Stimulated activated CD4-positive, alpha-beta T cell treated with anti-CD3 and anti-CD28 coated beads, TNF-alpha, amount 100 ng/mL, for 48 hours (primary cell): ENCODE data around the gene ADGRG3.

ENCODE experiments used
- DNase-seq, 3 donors: peaks; one replicate each; pipeline ENCODE4 v3.0.0-alpha.2; 2020; ENCODE audit warnings: low read depth in 3 of 3

Gene ADGRG3

DNA sequence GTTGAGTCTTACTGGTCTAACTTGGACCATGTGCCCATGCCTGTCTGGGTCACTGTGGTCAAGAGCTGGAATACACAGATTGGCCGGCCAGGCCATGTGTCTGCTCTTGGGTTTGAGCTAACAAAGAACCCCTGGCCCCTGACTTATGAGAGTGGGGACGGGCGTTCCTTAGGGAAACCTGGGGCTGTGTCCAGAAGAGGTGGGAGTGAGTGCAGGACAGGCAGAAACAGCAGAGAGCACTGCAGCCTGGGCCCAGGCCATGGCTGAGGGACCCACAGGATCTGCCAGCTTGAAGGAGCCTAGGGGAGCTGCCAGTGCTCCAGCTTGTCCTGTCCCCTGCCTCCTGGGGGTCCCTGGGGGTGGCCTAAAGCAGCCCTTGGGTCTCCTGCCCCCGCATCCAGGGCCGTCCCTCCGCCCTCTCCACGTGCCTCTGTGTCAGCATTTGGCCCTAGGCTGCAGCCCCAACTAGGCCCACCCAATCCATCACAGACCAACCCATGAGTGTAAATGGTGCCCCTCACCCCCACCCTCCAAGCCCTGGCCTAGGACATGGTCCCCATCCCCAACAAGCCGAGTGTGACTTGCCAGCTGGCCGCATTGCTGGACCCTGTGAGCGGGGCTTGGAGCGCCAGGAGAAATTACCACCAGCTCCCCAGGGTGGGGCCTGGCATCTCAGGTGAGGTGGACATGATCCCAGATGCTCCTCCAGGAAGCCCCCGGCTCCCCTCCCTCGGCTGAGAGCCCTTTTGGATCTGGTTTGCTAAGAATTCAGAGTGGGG, 14.0 kb downstream of the ADGRG3 start:
- DNase-seq, result no peak

DNA sequence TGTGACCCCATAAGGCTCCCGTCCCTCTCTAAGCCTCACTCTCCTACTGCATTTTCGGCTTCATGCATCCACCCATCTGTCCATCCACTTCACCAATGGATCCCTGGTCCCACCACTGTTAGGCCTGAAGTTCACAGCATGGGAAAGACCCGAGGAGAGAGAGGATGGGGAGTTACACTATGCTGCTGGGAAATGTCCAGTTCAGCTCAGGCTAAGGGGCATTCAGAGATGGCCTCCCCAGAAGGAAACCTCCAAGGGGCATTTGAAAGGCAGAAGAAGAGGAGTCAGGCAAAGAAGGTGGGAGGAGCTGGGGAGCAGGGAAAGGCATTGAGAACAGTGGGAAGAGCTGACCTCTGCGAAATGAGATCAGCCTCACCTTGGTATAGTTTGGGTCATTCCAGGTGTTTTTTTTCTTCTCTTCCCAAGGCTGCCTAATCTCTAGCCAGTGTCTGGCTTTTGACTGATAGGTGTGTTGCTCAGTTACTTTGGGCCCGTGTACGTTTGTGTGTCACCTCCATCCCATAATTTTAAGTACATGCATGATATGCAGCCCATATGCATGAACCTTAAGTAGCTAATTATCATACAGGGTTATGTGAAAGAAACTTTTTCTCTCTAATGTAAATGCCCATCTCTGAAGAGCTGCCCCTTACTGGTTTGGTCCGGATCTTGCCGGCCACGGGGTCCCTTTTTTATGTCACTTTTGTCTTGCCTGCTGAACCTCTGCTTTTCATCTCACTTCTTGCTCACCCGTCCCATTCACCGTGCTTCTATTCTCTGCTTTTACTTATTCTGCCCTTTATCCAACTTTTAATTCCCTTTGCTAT, 14.9 kb downstream of the ADGRG3 start:
- DNase-seq, result no peak

DNA sequence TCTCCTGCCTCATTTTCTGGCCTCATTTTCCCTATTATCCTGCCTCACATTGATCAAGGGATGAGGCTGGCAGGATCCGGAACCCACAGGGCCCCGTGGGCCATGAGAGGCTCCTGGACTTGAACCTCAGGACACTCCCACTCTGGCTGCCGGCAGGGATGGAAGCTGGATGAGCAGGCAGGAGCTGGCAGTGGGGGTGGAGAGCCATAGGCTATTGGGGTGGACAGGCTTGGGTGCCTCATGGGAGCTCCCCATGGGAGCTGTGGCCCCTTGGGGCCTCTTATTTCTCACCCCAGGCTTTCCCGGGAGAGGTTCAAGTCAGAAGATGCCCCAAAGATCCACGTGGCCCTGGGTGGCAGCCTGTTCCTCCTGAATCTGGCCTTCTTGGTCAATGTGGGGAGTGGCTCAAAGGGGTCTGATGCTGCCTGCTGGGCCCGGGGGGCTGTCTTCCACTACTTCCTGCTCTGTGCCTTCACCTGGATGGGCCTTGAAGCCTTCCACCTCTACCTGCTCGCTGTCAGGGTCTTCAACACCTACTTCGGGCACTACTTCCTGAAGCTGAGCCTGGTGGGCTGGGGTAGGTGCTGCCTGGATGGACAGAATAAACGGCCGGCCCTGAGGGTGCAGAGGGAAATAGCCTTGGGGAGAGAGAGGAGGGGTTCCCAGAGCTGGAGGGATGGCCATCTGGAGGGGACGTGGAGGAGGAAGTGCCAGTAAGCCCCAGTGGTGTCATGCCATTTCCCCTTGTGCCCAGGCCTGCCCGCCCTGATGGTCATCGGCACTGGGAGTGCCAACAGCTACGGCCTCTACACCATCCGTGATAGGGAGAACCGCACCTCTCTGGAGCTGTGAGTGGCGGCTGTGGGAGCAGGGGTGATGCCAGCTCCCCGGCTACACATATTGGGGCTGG, 15.8 kb downstream of the ADGRG3 start:
- no peak for DNase-seq

DNA sequence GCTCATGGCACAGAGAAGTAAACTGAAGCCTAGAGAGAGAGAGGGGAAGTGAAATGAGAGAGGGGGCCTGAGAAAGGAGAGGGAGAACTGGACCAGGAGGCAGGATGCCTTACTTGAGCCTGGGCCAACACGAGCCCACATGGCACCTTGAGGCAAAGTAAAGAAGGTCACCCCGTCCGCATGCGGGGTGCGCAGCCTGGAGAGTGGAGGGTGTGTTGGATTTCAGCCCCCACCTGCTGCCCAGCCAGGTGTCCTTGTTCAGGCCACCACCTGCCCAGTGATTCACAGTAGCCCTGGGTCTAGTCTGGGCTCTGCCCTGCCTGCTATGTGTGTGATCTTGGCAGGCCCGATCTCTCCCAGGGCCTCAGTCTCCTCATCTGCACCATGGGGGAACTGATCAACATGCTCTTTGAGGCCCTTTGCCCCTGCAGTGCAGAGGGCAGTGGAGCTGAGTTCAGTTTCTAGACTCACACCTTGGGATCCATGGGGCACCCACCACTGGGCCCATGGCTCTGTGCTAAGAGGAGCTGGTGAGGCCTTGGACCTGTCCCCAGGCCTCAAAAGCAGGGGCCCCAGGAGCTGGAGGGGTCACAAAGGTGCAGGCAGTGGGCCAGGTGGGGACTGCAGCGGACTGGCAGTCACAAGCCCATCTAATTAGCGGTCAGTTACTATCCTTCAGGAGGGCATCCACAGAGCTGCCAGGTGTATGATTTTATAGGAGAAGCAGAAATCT, 16.7 kb downstream of the ADGRG3 start:
- DNase-seq, result no peak

DNA sequence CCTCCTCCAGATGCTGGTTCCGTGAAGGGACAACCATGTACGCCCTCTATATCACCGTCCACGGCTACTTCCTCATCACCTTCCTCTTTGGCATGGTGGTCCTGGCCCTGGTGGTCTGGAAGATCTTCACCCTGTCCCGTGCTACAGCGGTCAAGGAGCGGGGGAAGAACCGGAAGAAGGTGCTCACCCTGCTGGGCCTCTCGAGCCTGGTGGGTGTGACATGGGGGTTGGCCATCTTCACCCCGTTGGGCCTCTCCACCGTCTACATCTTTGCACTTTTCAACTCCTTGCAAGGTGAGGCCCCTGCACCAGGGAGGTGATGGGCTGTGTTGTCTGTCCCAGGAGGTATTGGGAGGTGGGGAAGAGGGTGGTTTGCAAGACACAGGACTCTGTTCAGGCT, 17.5 kb downstream of the ADGRG3 start:
- DNase-seq, result no peak

DNA sequence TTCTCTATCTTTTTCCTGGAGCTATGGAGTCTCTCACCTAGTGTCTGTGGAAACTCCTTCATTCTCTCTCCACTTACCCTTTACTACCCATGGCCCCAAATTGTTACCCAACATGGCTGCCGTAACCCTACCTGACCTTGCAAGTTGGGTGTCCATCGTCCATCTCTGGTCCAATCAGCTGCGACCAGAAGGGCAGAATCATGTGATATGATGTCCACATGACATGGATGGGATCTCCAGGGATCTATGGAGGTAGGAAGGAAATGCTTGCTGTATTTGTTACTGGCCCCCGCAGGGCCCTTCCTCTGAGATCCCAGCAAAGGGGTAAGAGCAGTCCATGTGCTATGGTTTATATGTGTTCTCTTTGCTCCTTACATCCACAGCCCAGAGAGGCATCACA, 18.5 kb downstream of the ADGRG3 start:
- DNase-seq, result no peak

DNA sequence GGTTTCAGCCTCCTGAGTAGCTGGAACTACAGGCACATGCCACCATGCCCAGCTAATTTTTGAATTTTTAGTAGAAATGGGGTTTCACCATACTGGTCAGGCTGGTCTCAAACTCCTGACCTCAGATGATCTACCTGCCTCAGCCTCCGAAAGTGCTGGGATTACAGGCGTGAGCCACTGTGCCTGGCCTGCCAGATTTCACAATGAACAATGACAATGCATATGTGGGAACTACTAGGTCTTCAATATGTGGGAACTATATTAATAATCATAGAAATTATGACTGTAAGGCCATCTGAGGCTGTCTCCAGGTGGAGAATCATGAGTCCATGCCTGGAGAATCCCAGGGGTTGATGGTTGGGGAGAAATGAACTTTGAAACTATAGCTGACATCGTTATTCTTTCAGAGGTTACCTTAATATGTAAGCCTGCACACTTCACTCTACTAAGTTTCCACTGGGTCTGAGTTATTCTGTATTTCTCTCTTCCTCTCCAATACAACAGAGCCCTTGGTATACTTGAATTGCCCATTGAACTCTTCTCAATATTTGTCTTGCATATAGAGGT, 19.3 kb downstream of the ADGRG3 start:
- no peak for DNase-seq

DNA sequence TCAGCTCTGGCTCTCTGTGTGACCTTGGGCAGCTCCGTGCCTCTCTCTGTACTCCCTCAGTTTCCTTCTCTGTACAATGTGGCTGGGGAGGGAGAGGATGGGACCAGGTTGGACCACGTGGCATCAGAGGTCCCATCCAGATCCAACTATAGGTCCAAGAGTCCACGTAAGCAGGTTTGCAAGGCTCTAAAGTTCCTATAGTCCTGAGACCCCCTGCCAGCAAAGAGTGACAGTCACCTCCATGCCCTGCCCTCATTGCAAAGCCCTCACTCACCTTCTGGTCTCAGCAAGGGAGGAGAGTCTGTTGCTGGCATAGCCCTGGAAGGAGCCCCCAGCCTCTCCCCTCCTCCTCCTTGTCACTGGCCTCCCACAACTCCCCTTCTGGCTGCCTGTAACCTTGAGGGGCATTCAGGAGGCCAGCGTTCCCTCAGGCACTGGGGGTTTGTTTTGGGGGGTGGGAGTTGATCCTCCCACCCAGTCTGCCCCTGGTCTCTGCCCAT, 20.4 kb downstream of the ADGRG3 start:
- DNase-seq, result no peak

DNA sequence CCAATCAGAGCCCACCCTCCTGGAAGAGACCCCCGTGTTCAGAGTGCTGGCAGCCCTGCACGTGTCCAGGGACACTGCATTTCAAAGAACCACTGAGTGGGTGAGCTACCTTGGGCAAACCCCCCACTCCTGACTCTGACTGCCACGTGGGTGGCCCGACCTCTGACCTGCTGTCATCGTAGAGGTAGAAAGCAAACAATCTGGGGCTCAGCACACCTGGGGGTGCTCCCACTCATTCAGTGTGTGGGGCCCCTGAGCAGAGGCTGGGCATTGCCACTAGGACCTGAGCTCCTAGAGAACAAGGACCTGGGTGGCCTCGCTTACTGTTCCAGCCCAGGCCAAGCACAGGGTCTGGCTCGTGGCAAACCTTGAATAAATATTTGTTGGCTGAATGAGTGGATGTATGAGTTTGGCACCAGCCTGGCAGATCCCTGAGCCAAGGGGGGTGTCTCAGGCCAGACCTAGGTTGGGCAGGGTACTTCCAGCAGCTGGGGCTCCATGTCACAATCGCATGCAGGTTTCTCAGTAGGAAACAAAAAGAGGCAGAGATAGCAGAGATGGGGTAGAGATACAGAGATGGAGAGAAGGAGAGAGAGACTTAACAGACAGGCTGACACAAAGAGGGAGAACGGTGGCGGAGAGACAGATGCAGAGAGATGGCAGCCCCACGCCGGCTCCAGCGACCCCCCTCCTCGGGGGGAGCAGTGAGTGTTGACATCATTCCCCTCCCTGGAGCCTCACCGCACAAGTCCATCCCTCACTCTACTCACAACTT, 21.1 kb downstream of the ADGRG3 start:
- DNase-seq, result no peak

DNA sequence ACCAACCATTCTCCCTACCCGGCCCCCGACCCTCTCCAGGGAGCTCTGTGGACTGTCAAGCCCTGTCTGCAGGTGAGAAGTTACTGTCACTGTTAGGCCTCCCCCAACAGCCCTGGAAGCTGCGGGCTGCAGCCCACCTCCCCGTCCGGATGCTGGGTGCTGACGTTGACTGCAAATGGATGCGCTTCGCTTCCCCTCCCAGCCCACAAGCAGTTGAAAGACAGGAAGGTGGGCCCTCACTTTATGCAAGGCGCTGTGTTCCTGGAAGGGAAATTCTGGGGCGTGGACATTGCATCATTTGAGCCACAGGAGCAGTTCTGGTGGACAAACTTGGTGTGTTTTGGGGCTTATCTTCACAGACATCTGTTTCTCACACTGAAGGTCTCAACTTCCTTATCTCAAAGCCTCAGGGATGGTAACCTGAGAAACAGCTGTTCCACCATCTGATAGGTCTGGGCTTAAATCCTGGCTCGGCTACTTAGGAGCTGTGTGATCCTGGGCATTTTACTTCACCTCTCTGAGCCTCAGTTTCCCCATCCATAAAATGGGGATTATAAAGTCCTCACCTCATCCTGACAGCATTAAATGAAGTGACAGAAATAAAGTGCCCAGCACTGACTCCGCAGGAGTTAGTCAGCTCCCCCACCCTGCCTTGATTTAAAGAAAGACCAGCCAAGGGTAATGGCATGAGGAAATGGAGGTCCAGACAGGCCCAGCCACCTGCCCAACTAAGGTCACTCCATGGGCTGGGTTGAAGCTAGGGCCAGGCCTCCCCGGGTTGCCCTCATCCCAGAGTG, 21.9 kb downstream of the ADGRG3 start:
- DNase-seq, result no peak

DNA sequence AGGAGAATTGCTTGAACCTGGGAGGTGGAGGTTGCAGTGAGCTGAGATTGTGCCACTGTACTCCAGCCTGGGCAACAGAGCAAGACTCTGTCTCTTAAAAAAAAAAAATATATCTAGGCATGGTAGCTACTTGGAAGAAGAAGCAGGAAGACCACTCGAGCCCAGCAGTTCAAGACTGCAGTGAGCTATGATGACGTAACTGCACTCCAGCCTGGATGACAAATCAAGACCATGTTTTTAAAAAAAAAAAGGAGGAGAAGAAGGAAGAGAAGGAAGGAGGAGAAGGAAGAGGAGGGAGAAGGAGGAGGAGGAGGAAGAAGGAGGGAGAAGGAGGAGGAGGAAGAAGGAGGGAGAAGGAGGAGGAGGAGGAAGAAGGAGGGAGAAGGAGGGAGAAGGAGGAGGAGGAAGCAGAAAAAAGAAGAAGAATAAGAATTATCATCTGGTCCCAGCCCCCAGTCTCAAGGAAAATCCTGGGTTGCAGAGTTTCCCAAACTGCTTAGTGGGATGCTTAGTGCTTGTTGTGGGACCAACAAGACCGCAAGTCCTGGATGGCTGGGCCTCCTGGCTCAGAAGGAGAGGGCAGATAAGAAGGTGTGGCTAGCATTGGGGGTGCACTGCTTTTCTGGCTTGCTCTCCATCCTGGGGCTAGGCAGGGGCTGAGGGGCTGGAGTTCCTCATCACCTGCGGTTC, 22.8 kb downstream of the ADGRG3 start:
- no peak for DNase-seq

DNA sequence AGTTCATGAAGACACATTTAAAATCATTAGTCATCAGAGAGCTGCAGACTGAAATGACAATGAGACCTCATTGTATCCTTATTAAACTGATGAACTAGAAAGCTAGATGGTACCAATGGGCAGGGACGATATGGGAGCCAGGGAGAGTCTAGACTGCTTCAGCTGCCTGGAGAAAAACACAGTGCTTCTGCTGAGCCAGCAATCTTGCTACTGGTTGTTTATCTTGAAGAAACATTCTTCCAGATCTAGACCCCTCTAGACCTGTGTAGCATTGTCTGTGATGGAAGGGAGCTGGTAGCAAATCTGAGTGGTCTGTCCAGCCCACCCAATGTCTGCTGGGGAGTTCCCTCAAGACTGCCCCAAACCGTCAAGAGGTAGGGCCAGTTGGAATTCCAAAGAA, 24.5 kb downstream of the ADGRG3 start:
- DNase-seq, result no peak

DNA sequence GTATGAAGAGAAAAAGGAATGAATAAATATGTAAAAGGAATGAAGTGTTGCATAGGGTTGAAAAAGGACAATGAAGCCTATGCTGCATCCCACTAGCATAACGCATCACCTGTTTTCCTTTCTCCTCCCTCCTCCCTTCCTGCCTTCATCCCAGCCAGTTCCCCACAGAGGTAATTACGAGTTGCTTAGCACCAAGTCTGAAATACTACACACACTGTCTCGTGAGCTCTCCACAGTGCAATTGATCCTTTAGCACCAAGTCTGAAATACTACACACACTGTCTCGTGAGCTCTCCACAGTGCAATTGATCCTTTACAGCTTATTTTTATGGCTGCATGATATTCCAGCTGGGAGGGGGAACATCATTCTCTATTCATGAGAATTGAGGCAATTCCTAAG, 25.4 kb downstream of the ADGRG3 start:
- no peak for DNase-seq

DNA sequence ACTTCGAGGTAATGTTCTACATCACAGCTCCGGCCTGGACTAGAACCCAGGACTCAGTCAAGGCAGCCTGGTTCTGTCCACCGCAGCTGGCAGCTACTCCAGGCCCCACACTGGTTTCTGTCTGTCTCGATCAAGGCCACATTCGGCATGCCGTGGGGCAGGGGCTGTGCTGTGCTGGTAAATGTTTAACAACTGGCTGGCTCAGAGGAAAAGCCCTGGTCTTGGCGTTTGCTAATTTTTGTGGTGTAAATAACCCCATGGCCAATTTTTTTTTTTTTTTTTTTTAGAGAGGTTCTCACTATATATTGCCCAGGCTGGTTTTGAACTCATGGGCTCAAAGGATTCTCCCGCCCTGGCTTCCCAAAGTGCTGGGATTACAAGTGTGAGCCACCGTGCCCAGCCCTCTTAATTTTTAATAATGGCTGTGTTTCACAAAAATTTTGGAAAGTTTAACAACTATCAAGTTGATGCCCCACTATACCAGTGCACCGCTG, 26.2 kb downstream of the ADGRG3 start:
- DNase-seq, result no peak

DNA sequence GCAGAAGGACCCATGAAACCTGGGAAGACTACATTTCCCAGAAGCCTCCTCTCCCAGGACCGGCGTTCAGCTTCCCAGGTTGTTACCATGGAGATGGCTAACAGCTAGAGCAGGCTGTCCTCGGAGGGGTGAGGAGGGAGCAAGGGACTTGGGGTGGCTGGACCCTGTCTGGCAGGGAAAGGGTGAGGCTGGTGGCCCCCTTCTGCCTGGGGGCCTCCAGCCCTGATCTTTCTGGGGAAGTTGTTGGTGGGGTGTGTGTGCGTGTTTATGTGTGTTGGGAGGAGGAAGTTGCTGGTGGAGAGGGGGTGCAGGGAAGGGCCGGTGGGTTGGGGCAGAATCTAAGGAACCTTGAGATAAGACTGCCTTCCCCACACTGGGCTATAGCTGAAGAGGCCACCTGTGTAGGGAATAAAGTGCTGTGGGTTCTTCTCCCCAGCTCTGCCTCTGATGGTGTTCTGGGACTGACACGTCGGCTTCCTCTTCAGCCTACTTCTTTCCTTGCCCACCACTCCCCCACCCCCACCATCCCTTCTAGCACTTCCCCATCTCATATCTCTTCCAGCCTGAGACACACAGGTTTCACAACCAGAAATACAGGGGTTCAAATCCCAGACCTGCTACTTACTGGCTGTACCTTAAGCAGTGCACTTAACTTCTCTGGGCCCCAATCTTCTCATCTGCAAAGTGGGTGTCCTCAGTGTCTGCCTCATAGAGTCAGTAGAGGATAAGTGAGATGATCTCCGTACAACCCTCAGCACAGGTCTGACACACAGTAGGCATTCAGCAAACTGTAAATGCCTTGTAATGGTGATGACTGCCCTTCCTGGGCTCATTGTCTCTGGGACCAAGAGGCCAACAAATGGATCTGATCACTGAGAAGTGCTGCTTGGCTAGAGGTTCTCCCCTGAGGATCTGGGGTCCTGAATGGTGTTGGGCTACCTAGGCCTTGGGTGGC, 26.9 kb downstream of the ADGRG3 start, which contains the start of gene DRC7:
Gene DRC7, plus strand, starts transcription at position 82 of the 955 bp plus-strand sequence. CDS start 3,144 bp downstream, outside the sequence.
- no peak for DNase-seq

DNA sequence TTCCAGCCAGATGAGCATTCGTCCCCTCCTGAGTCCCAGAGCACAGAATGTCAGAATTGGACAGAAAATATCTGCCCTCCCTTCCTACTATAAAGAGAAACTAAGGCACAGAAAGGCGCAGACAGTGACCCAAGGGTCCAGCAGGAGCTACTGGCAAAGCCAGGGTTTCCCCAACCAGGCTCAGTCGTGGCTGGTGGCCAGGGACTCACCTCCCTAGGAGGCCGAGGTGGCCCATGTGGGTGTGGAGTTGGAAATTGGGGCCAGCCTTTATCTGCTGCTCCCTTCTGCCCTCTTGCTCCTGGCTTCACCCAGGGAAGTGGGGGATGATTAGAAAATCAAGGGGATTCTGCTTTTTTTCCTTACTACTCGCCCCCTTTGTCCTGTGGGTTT, 27.6 kb downstream of the ADGRG3 start:
- DNase-seq, result no peak

DNA sequence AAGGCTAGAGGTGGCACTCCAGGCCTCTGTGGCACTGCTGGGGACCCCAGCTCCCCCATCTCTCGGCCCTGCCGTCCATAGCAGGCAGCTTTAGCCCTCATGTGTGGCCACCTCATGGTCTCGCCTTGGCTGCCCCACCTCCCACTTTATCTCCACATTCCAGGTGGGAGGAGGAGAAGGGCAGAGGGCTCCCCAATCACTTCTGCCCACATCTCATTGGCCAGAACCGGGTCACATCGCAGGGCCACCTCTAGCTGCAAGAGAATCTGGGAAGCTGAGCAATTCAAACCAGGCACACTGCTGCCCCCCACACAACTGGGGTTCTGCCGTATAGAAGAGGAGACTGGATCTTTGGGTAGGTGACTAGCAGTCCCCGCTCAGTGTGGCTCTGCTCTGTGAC, 28.1 kb downstream of the ADGRG3 start:
- no peak for DNase-seq
